Activated T-helper 1 cell treated with Interleukin-2 at 50 U/mL for 16 hours (primary cell): Measurements from ENCODE around the gene DNAH8.

Source experiments
- DNase-seq: peaks from one replicate; pipeline ENCODE4 v3.0.0-alpha.2; 2020; ENCODE audit warnings: low read depth

Gene DNAH8

GRCh38 chr6:39053854-39054576 is 338.9 kb downstream of the DNAH8 start:
- DNase-seq: no peak

- DNase-seq: no peak
Observed at GRCh38 chr6:39054577-39055142, 339.5 kb downstream of the DNAH8 start.

GRCh38 chr6:39055661-39056060 is 340.6 kb downstream of the DNAH8 start:
- DNase-seq: no peak

- no peak for DNase-seq
Observed at GRCh38 chr6:39056191-39056590, 341.1 kb downstream of the DNAH8 start.

GRCh38 chr6:39056681-39057080 is 341.6 kb downstream of the DNAH8 start:
- no peak for DNase-seq

GRCh38 chr6:39057251-39058155 is 342.4 kb downstream of the DNAH8 start:
- no peak for DNase-seq

GRCh38 chr6:39058471-39059147 is 343.5 kb downstream of the DNAH8 start:
- DNase-seq: no peak

GRCh38 chr6:39059496-39060310 is 344.6 kb downstream of the DNAH8 start:
- DNase-seq: no peak

GRCh38 chr6:39060467-39061160 is 345.5 kb downstream of the DNAH8 start:
- DNase-seq: no peak

GRCh38 chr6:39061182-39061581 is 346.1 kb downstream of the DNAH8 start:
- no peak for DNase-seq

- no peak for DNase-seq
Observed at GRCh38 chr6:39061588-39061987, 346.5 kb downstream of the DNAH8 start.

- DNase-seq: no peak
Observed at GRCh38 chr6:39062014-39062740, 347.1 kb downstream of the DNAH8 start.

- no peak for DNase-seq
Observed at GRCh38 chr6:39063526-39063925, 348.4 kb downstream of the DNAH8 start.

GRCh38 chr6:39065561-39065960 is 350.4 kb downstream of the DNAH8 start:
- no peak for DNase-seq

GRCh38 chr6:39068391-39068790 is 353.3 kb downstream of the DNAH8 start:
- DNase-seq: no peak

GRCh38 chr6:39072830-39073229 is 357.7 kb downstream of the DNAH8 start:
- DNase-seq: no peak

GRCh38 chr6:39073471-39074355 is 358.6 kb downstream of the DNAH8 start:
- no peak for DNase-seq

- DNase-seq: no peak
Observed at GRCh38 chr6:39074486-39074885, 359.4 kb downstream of the DNAH8 start.

- no peak for DNase-seq
Observed at GRCh38 chr6:39075010-39075686, 360.0 kb downstream of the DNAH8 start.
